A549 treated with Hydrocortisone at 1 μM for 4 hours (cell line): ENCODE data around the gene VAMP5. TPM values are rescaled to one million over a fixed set of nuclear protein-coding genes. Genes with fewer than 3 reads are reported as not detected.

Experiments used
- total RNA-seq: library from RNA; stranded (reverse); fragments of 200-300 nt; extraction: Qiagen RNA extraction; gene quantifications from 5 replicates; pipeline ENCODE4 v1.2.3, GENCODE V29; 2022

The VAMP5 gene
- 0.20 to 0.25 TPM in 2 of 5 replicates, not detected in the others for total RNA-seq

GRCh38 chr2:85584354-85584856, at the start of gene VAMP5:
VAMP5 (plus strand) TSS chr2:85584431; CDS start chr2:85584491, 60 bp downstream.

GRCh38 chr2:85538507-85539360, 45.5 kb upstream of the VAMP5 start, which contains the start of gene MAT2A:
MAT2A (plus strand) TSS chr2:85539168; CDS start chr2:85539288, 120 bp downstream.

GRCh38 chr2:85561280-85562212, 22.7 kb upstream of the VAMP5 start, which contains the start of gene GGCX:
GGCX (minus strand) TSS chr2:85561493; CDS start chr2:85561428, 65 bp downstream.

GRCh38 chr2:85577386-85578242, 6.6 kb upstream of the VAMP5 start, which contains the start of gene VAMP8:
VAMP8 (plus strand) TSS chr2:85577586; CDS start chr2:85577647, 61 bp downstream.

GRCh38 chr2:85595301-85596025, 11.2 kb downstream of the VAMP5 start, which contains the start of gene RNF181:
RNF181 (plus strand) TSS chr2:85595745; CDS start chr2:85595764, 19 bp downstream.

GRCh38 chr2:85602476-85603234, 18.4 kb downstream of the VAMP5 start, which contains the start of gene TMEM150A:
TMEM150A (minus strand) TSS chr2:85602698; CDS start chr2:85601948, 750 bp downstream.

GRCh38 chr2:85611705-85612587, 27.7 kb downstream of the VAMP5 start, which contains the start of gene C2orf68:
C2orf68 (minus strand) TSS chr2:85612066; CDS start chr2:85611984, 82 bp downstream.

Other genes with a start within 250 kb of the VAMP5 start
- 51.4 to 61.3 TPM (median 53.8 TPM) in 5 replicates for gene RETSAT, start 229.9 kb upstream of the VAMP5 start, total RNA-seq
- gene ELMOD3, start 229.7 kb upstream of the VAMP5 start, total RNA-seq, result 10.6 to 15.2 TPM (median 11.6 TPM) in 5 replicates
- 89.8 to 122 TPM (median 104 TPM) in 5 replicates for gene CAPG, start 174.1 kb upstream of the VAMP5 start, total RNA-seq
- 0.26 to 1.3 TPM (median 0.81 TPM) in 5 replicates for gene SH2D6, start 165.7 kb upstream of the VAMP5 start, total RNA-seq
- gene MAT2A, start 45.3 kb upstream of the VAMP5 start, total RNA-seq, result 541 to 655 TPM (median 567 TPM) in 5 replicates
- gene GGCX, start 22.9 kb upstream of the VAMP5 start, total RNA-seq, result 39.5 to 46.3 TPM (median 44.6 TPM) in 5 replicates
- 15.1 to 19.3 TPM (median 16.7 TPM) in 5 replicates for gene VAMP8, start 6.8 kb upstream of the VAMP5 start, total RNA-seq
- gene RNF181, start 11.3 kb downstream of the VAMP5 start, total RNA-seq, result 162 to 196 TPM (median 184 TPM) in 5 replicates
- 13.4 to 16.0 TPM (median 14.5 TPM) in 5 replicates for gene TMEM150A, start 18.3 kb downstream of the VAMP5 start, total RNA-seq
- 19.3 to 28.5 TPM (median 24.6 TPM) in 5 replicates for gene C2orf68, start 27.6 kb downstream of the VAMP5 start, total RNA-seq
- 67.9 to 81.2 TPM (median 72.4 TPM) in 5 replicates for gene USP39, start 31.8 kb downstream of the VAMP5 start, total RNA-seq
- 0.06 to 0.31 TPM (median 0.13 TPM) in 5 replicates for gene SFTPB, start 83.8 kb downstream of the VAMP5 start, total RNA-seq
- gene GNLY, start 109.9 kb downstream of the VAMP5 start, total RNA-seq, result 0.08 to 0.31 TPM (median 0.18 TPM) in 5 replicates
- 14.5 to 20.4 TPM (median 19.1 TPM) in 5 replicates for gene ATOH8, start 169.6 kb downstream of the VAMP5 start, total RNA-seq